WERI-Rb-1 (cell line): ENCODE data around the gene RPN1.
"Not testable (repeated sequence)": the region's sequence is repeated elsewhere in the genome, so short reads cannot be mapped to it uniquely, and the experiment has no call there.

ENCODE experiments used
- DNase-seq: peaks from one replicate; pipeline ENCODE4 v3.0.0-alpha.2; 2020
- H3K27ac ChIP-seq: fragments of 250-450 bp; sonication (Bioruptor Pico); 2 replicates; pipeline ENCODE4 v1.5.1; 2020; ENCODE audit warnings: mild to moderate bottlenecking, moderate library complexity
- H3K27me3 ChIP-seq: fragments of 250-450 bp; sonication (Bioruptor Pico); 2 replicates; pipeline ENCODE4 v1.5.1; 2021; ENCODE audit warnings: mild to moderate bottlenecking, low read depth, moderate library complexity; ENCODE audit not compliant: insufficient read depth, severe bottlenecking
- H3K36me3 ChIP-seq: fragments of 250-450 bp; sonication (Bioruptor Pico); 2 replicates; pipeline ENCODE4 v1.5.1; 2020; ENCODE audit warnings: mild to moderate bottlenecking, moderate library complexity
- H3K4me3 ChIP-seq: 2 replicates; pipeline ENCODE4 v1.5.1; 2011; ENCODE audit warnings: low read depth, mild to moderate bottlenecking, control low read depth, low read length
- H3K9me3 ChIP-seq: fragments of 250-450 bp; sonication (Bioruptor Pico); 2 replicates; pipeline ENCODE4 v1.5.1; 2021; ENCODE audit warnings: mild to moderate bottlenecking, moderate library complexity; ENCODE audit not compliant: severe bottlenecking
- TF ChIP-seq, protein P1 (sequence below): IDR thresholded peaks from 2 replicates; pipeline ENCODE4 v1.5.1; 2011; ENCODE audit warnings: low read depth, mild to moderate bottlenecking, control low read depth, inconsistent platforms, low read length

Gene RPN1

GRCh38 chr3:128655531-128655930 is 4.9 kb upstream of the RPN1 start:
- Histone ChIP-seq H3K27ac (no peak overlapping the region), H3K36me3 (peaks cover 1% of the 10 kb centered on the region; the same call in 1 of the 2 replicates), H3K9me3 (peaks cover 7% of the 10 kb centered on the region), H3K27me3 (no peaks in the 10 kb centered on the region), H3K4me3 (no peak overlapping the region)
- DNase-seq, result no peak
- TF ChIP-seq, protein P1, sequence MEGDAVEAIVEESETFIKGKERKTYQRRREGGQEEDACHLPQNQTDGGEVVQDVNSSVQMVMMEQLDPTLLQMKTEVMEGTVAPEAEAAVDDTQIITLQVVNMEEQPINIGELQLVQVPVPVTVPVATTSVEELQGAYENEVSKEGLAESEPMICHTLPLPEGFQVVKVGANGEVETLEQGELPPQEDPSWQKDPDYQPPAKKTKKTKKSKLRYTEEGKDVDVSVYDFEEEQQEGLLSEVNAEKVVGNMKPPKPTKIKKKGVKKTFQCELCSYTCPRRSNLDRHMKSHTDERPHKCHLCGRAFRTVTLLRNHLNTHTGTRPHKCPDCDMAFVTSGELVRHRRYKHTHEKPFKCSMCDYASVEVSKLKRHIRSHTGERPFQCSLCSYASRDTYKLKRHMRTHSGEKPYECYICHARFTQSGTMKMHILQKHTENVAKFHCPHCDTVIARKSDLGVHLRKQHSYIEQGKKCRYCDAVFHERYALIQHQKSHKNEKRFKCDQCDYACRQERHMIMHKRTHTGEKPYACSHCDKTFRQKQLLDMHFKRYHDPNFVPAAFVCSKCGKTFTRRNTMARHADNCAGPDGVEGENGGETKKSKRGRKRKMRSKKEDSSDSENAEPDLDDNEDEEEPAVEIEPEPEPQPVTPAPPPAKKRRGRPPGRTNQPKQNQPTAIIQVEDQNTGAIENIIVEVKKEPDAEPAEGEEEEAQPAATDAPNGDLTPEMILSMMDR, result no peak

- not testable (repeated sequence) for H3K9me3 ChIP-seq, DNase-seq, H3K4me3 ChIP-seq, H3K27ac ChIP-seq, H3K36me3 ChIP-seq, H3K27me3 ChIP-seq
These were observed 3.6 kb upstream of the RPN1 start for GRCh38 chr3:128653993-128654805.

DNA sequence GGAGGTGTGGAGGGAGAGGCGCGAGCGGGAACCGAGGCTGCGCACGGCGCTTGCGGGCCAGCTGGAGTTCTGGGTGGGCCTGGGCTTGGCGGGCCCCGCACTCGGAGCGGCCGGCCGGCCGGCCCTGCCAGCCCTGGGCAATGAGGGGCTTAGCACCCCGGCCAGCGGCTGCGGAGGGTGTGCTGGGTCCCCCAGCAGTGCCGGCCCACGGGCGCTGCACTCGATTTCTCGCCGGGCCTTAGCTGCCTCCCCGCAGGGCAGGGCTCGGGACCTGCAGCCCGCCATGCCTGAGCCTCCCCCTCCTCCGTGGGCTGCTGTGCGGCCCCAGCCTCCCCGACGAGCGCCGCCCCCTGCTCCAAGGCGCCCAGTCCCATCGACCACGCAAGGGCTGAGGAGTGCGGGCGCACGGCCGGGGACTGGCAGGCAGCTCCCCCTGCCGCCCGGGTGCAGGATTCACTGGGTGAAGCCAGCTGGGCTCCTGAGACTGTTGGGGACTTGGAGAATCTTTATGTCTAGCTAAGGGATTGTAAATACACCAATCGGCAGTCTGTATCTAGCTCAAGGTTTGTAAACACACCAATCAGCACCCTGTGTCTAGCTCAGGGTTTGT is 2.9 kb upstream of the RPN1 start:
- H3K27ac ChIP-seq, H3K27me3 ChIP-seq, H3K9me3 ChIP-seq, H3K4me3 ChIP-seq, DNase-seq: not testable (repeated sequence)
- peaks cover 12% of the 10 kb centered on the region for H3K36me3 ChIP-seq

- peaks cover 30% of the 10 kb centered on the region for H3K36me3 ChIP-seq
- H3K27ac ChIP-seq, result no peak overlapping the region
- peaks cover 7% of the 10 kb centered on the region for H3K9me3 ChIP-seq
- H3K4me3 ChIP-seq, result peak overlapping the region; percentile 99
- DNase-seq, result no peak
- no peaks in the 10 kb centered on the region for H3K27me3 ChIP-seq
- TF ChIP-seq, protein P1, result no peak
These were observed 1.5 kb downstream of the RPN1 start for GRCh38 chr3:128648940-128649663.

GRCh38 chr3:128648402-128648801 is 2.2 kb downstream of the RPN1 start:
- TF ChIP-seq, protein P1, result no peak
- H3K9me3 ChIP-seq, result peaks cover 7% of the 10 kb centered on the region
- H3K27ac ChIP-seq, result no peak overlapping the region
- no peak for DNase-seq
- no peak overlapping the region for H3K4me3 ChIP-seq
- H3K36me3 ChIP-seq, result peaks cover 37% of the 10 kb centered on the region
- H3K27me3 ChIP-seq, result no peaks in the 10 kb centered on the region

DNA sequence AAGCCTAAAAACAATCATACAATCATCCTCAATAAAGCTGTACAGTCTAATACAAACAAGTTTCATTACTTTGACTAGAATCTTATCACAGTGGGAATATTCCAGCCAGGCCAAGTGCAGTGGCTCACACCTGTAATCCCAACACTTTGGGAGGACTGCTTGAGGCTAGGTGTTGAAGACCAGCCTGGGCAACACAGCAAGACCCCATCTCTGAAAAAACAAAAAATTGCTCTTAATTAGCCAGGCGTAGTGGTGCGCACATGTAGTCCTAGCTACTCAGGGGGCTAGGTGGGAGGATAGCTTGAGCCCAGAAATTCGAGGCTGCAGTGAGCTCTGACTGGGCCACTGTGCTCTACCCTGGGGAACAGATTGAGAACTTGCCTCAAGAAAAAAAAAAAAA is 3.3 kb downstream of the RPN1 start:
- Histone ChIP-seq H3K27ac (no peak overlapping the region), H3K27me3 (no peaks in the 10 kb centered on the region), H3K36me3 (peaks cover 47% of the 10 kb centered on the region), H3K9me3 (peaks cover 7% of the 10 kb centered on the region), H3K4me3 (no peak overlapping the region)
- DNase-seq, result no peak
- TF ChIP-seq, protein P1, result no peak
